Measurements from ENCODE around the gene PTPN2.

PTPN2 gene

GRCh38 chr18:12772111-12772510, 111.9 kb downstream of the PTPN2 start:
- H3K27me3 ChIP-seq (ENCODE audit: insufficient read depth, insufficient read length) = no peaks in the 10 kb centered on the region
- no peak for DNase-seq (ENCODE audit: low read depth, low spot score)
- H3K4me3 ChIP-seq (ENCODE audit: insufficient read length, low read depth) = no peak overlapping the region
- H3K4me1 ChIP-seq (ENCODE audit: insufficient read depth, insufficient read length) = no peaks in the 10 kb centered on the region
- no peaks in the 10 kb centered on the region for H3K36me3 ChIP-seq (ENCODE audit: insufficient read depth, insufficient read length, low read length)
- H3K9ac ChIP-seq (ENCODE audit: insufficient read length, low read depth) = no peak overlapping the region
- H3K9me3 ChIP-seq (ENCODE audit: insufficient read depth, low read length) = no peaks in the 10 kb centered on the region
- TF ChIP-seq ZNF274 (IDR thresholded peaks at IDR 0.05; ENCODE audit: low read depth, low read length) (no peak), YY1 (IDR thresholded peaks at IDR 0.05; ENCODE audit: insufficient read depth, insufficient read length) (no peak), SUZ12 (IDR thresholded peaks at IDR 0.05; ENCODE audit: extremely low read depth, insufficient read depth, insufficient read length) (no peak)

- Histone ChIP-seq H3K4me1 (ENCODE audit: insufficient read depth, insufficient read length) (no peaks in the 10 kb centered on the region), H3K4me3 (ENCODE audit: insufficient read length, low read depth) (no peak overlapping the region), H3K36me3 (ENCODE audit: insufficient read depth, insufficient read length, low read length) (no peaks in the 10 kb centered on the region), H3K27me3 (ENCODE audit: insufficient read depth, insufficient read length) (no peaks in the 10 kb centered on the region), H3K9me3 (ENCODE audit: insufficient read depth, low read length) (no peaks in the 10 kb centered on the region), H3K9ac (ENCODE audit: insufficient read length, low read depth) (no peak overlapping the region)
- DNase-seq (ENCODE audit: low read depth, low spot score) = no peak
- no peak for TF ChIP-seq SUZ12 (IDR thresholded peaks at IDR 0.05; ENCODE audit: extremely low read depth, insufficient read depth, insufficient read length)
- TF ChIP-seq ZNF274 (IDR thresholded peaks at IDR 0.05; ENCODE audit: low read depth, low read length) = no peak
- TF ChIP-seq YY1 (IDR thresholded peaks at IDR 0.05; ENCODE audit: insufficient read depth, insufficient read length) = no peak
Observed at GRCh38 chr18:12770469-12771219, 113.4 kb downstream of the PTPN2 start.

GRCh38 chr18:12769644-12770440, 114.2 kb downstream of the PTPN2 start:
- H3K27me3 ChIP-seq (ENCODE audit: insufficient read depth, insufficient read length) = no peaks in the 10 kb centered on the region
- H3K4me3 ChIP-seq (ENCODE audit: insufficient read length, low read depth) = no peak overlapping the region
- no peak overlapping the region for H3K9ac ChIP-seq (ENCODE audit: insufficient read length, low read depth)
- H3K36me3 ChIP-seq (ENCODE audit: insufficient read depth, insufficient read length, low read length) = no peaks in the 10 kb centered on the region
- H3K4me1 ChIP-seq (ENCODE audit: insufficient read depth, insufficient read length) = no peaks in the 10 kb centered on the region
- TF ChIP-seq ZNF274 (IDR thresholded peaks at IDR 0.05; ENCODE audit: low read depth, low read length) (no peak), YY1 (IDR thresholded peaks at IDR 0.05; ENCODE audit: insufficient read depth, insufficient read length) (no peak), SUZ12 (IDR thresholded peaks at IDR 0.05; ENCODE audit: extremely low read depth, insufficient read depth, insufficient read length) (no peak)
- DNase-seq (ENCODE audit: low read depth, low spot score) = no peak
- no peaks in the 10 kb centered on the region for H3K9me3 ChIP-seq (ENCODE audit: insufficient read depth, low read length)

- no peaks in the 10 kb centered on the region for H3K36me3 ChIP-seq (ENCODE audit: insufficient read depth, insufficient read length, low read length)
Observed at GRCh38 chr18:12769136-12769535, 114.9 kb downstream of the PTPN2 start.

GRCh38 chr18:12768625-12769024, 115.4 kb downstream of the PTPN2 start:
- TF ChIP-seq YY1 (IDR thresholded peaks at IDR 0.05; ENCODE audit: insufficient read depth, insufficient read length) = no peak
- no peak for TF ChIP-seq SUZ12 (IDR thresholded peaks at IDR 0.05; ENCODE audit: extremely low read depth, insufficient read depth, insufficient read length)
- no peak for TF ChIP-seq ZNF274 (IDR thresholded peaks at IDR 0.05; ENCODE audit: low read depth, low read length)
- Histone ChIP-seq H3K36me3 (ENCODE audit: insufficient read depth, insufficient read length, low read length) (no peaks in the 10 kb centered on the region), H3K4me1 (ENCODE audit: insufficient read depth, insufficient read length) (no peaks in the 10 kb centered on the region), H3K27me3 (ENCODE audit: insufficient read depth, insufficient read length) (no peaks in the 10 kb centered on the region), H3K9ac (ENCODE audit: insufficient read length, low read depth) (no peak overlapping the region), H3K4me3 (ENCODE audit: insufficient read length, low read depth) (no peak overlapping the region), H3K9me3 (ENCODE audit: insufficient read depth, low read length) (no peaks in the 10 kb centered on the region)
- no peak for DNase-seq (ENCODE audit: low read depth, low spot score)

More at GRCh38 chr18:12769136-12769535, 114.9 kb downstream of the PTPN2 start:
- Histone ChIP-seq H3K27me3 (ENCODE audit: insufficient read depth, insufficient read length) (no peaks in the 10 kb centered on the region), H3K9me3 (ENCODE audit: insufficient read depth, low read length) (no peaks in the 10 kb centered on the region), H3K4me1 (ENCODE audit: insufficient read depth, insufficient read length) (no peaks in the 10 kb centered on the region), H3K9ac (ENCODE audit: insufficient read length, low read depth) (no peak overlapping the region), H3K4me3 (ENCODE audit: insufficient read length, low read depth) (no peak overlapping the region)
- TF ChIP-seq ZNF274 (IDR thresholded peaks at IDR 0.05; ENCODE audit: low read depth, low read length) (no peak), YY1 (IDR thresholded peaks at IDR 0.05; ENCODE audit: insufficient read depth, insufficient read length) (no peak), SUZ12 (IDR thresholded peaks at IDR 0.05; ENCODE audit: extremely low read depth, insufficient read depth, insufficient read length) (no peak)
- no peak for DNase-seq (ENCODE audit: low read depth, low spot score)

- no peak for TF ChIP-seq SUZ12 (IDR thresholded peaks at IDR 0.05; ENCODE audit: extremely low read depth, insufficient read depth, insufficient read length)
- no peak for TF ChIP-seq ZNF274 (IDR thresholded peaks at IDR 0.05; ENCODE audit: low read depth, low read length)
- TF ChIP-seq YY1 (IDR thresholded peaks at IDR 0.05; ENCODE audit: insufficient read depth, insufficient read length) = no peak
- no peaks in the 10 kb centered on the region for H3K9me3 ChIP-seq (ENCODE audit: insufficient read depth, low read length)
- H3K4me3 ChIP-seq (ENCODE audit: insufficient read length, low read depth) = no peak overlapping the region
- no peaks in the 10 kb centered on the region for H3K4me1 ChIP-seq (ENCODE audit: insufficient read depth, insufficient read length)
- H3K9ac ChIP-seq (ENCODE audit: insufficient read length, low read depth) = peak overlapping the region; percentile 11
- no peaks in the 10 kb centered on the region for H3K36me3 ChIP-seq (ENCODE audit: insufficient read depth, insufficient read length, low read length)
- no peaks in the 10 kb centered on the region for H3K27me3 ChIP-seq (ENCODE audit: insufficient read depth, insufficient read length)
- DNase-seq (ENCODE audit: low read depth, low spot score) = no peak
Observed at GRCh38 chr18:12767580-12768155, 116.4 kb downstream of the PTPN2 start.

- peak overlapping the region; percentile 11 for H3K9ac ChIP-seq (ENCODE audit: insufficient read length, low read depth)
- H3K4me3 ChIP-seq (ENCODE audit: insufficient read length, low read depth) = no peak overlapping the region
- H3K27me3 ChIP-seq (ENCODE audit: insufficient read depth, insufficient read length) = no peaks in the 10 kb centered on the region
- no peaks in the 10 kb centered on the region for H3K9me3 ChIP-seq (ENCODE audit: insufficient read depth, low read length)
- H3K36me3 ChIP-seq (ENCODE audit: insufficient read depth, insufficient read length, low read length) = no peaks in the 10 kb centered on the region
- peak; percentile 18 for DNase-seq (ENCODE audit: low read depth, low spot score)
- no peaks in the 10 kb centered on the region for H3K4me1 ChIP-seq (ENCODE audit: insufficient read depth, insufficient read length)
- TF ChIP-seq ZNF274 (IDR thresholded peaks at IDR 0.05; ENCODE audit: low read depth, low read length) (no peak), SUZ12 (IDR thresholded peaks at IDR 0.05; ENCODE audit: extremely low read depth, insufficient read depth, insufficient read length) (no peak), YY1 (IDR thresholded peaks at IDR 0.05; ENCODE audit: insufficient read depth, insufficient read length) (no peak)
Observed at GRCh38 chr18:12766986-12767433, 117.0 kb downstream of the PTPN2 start.
